IPS DF 4.7 (cell line): ENCODE results near the gene STBD1.
"Not testable (repeated sequence)": the region's sequence is repeated elsewhere in the genome, so short reads cannot be mapped to it uniquely, and the experiment has no call there.

Source experiments
- DNase-seq: peaks from one replicate; pipeline ENCODE4 v3.0.0-alpha.2; 2013; ENCODE audit warnings: low spot score; ENCODE audit errors: extremely low read depth

The STBD1 gene

GRCh38 chr4:76305971-76306881, at the start of gene STBD1:
Gene STBD1 (plus strand): TSS chr4:76306733. CDS start chr4:76306770, 37 bp downstream.
- no peak for DNase-seq

GRCh38 chr4:76256968-76257367, 49.6 kb upstream of the STBD1 start:
- DNase-seq = no peak

GRCh38 chr4:76257824-76258223, 48.7 kb upstream of the STBD1 start:
- no peak for DNase-seq

- no peak for DNase-seq
Observed at GRCh38 chr4:76260571-76260970, 46.0 kb upstream of the STBD1 start.

GRCh38 chr4:76265631-76266218, 40.8 kb upstream of the STBD1 start:
- DNase-seq = no peak

GRCh38 chr4:76266627-76267026, 39.9 kb upstream of the STBD1 start:
- DNase-seq = no peak

- DNase-seq = no peak
Observed at GRCh38 chr4:76267811-76268210, 38.7 kb upstream of the STBD1 start.

GRCh38 chr4:76270244-76271175, 36.0 kb upstream of the STBD1 start:
- no peak for DNase-seq

GRCh38 chr4:76271248-76271647, 35.3 kb upstream of the STBD1 start:
- no peak for DNase-seq

GRCh38 chr4:76272073-76272472, 34.5 kb upstream of the STBD1 start:
- no peak for DNase-seq

- no peak for DNase-seq
Observed at GRCh38 chr4:76272582-76272981, 34.0 kb upstream of the STBD1 start.

GRCh38 chr4:76272999-76273398, 33.5 kb upstream of the STBD1 start:
- DNase-seq = no peak

GRCh38 chr4:76275486-76276124, 30.9 kb upstream of the STBD1 start:
- no peak for DNase-seq

- DNase-seq = no peak
Observed at GRCh38 chr4:76276813-76277212, 29.7 kb upstream of the STBD1 start.

GRCh38 chr4:76277667-76278066, 28.9 kb upstream of the STBD1 start:
- DNase-seq = no peak

- no peak for DNase-seq
Observed at GRCh38 chr4:76278583-76278982, 27.9 kb upstream of the STBD1 start.

- no peak for DNase-seq
Observed at GRCh38 chr4:76279462-76279861, 27.1 kb upstream of the STBD1 start.

- DNase-seq = no peak
Observed at GRCh38 chr4:76280488-76281441, 25.8 kb upstream of the STBD1 start.

GRCh38 chr4:76281594-76281993, 24.9 kb upstream of the STBD1 start:
- DNase-seq = not testable (repeated sequence)
